ENCODE results near the gene PSMB7.

Gene PSMB7

GRCh38 chr9:124351672-124352468 lies 63.4 kb downstream of the PSMB7 start:
- H2AFZ ChIP-seq (ENCODE audit: insufficient read depth, low read length, poor library complexity), result no peak overlapping the region
- no peak overlapping the region for H4K8ac ChIP-seq (ENCODE audit: low read depth, low read length)
- no peak overlapping the region for H2BK5ac ChIP-seq (ENCODE audit: low read depth, low read length, poor library complexity)
- no peak overlapping the region for H4K91ac ChIP-seq (ENCODE audit: low read depth, low read length)
- no peak overlapping the region for H3K23ac ChIP-seq (ENCODE audit: low read length)
- DNase-seq, result peak; percentile 26 to 32
- no peak overlapping the region for H3K18ac ChIP-seq (ENCODE audit: low read length)
- no peak overlapping the region for H2AK5ac ChIP-seq (ENCODE audit: low read length)
- H3K9ac ChIP-seq (ENCODE audit: low read length), result no peak overlapping the region
- H3K4ac ChIP-seq (ENCODE audit: low read depth, low read length), result no peak overlapping the region
- no peak overlapping the region for H2BK120ac ChIP-seq (ENCODE audit: insufficient read depth, low read length, poor library complexity)
- no peak overlapping the region for H3K14ac ChIP-seq (ENCODE audit: low read length)
- no peaks in the 10 kb centered on the region for H3K27me3 ChIP-seq (ENCODE audit: insufficient read depth, low read length)
- no peak overlapping the region for H3K4me2 ChIP-seq (ENCODE audit: low read length)
- H3K79me1 ChIP-seq (ENCODE audit: low read length), result no peaks in the 10 kb centered on the region
- peaks cover 82 to 92% of the 10 kb centered on the region in 2 experiments for H3K36me3 ChIP-seq (ENCODE audit: control insufficient read depth in 1 of 2, insufficient read depth in 2 of 2, low read length in 2 of 2)
- no peaks in the 10 kb centered on the region for H3K79me2 ChIP-seq (ENCODE audit: control insufficient read depth, insufficient read depth, low read length, poor library complexity)
- WGBS (ENCODE audit: extremely low coverage, insufficient coverage, insufficient read length), result no CpG with 5 or more reads among the region's 15 CpGs
- H2BK12ac ChIP-seq (ENCODE audit: low read length), result no peak overlapping the region
- H3K4me1 ChIP-seq (ENCODE audit: control insufficient read depth in 1 of 2, insufficient read depth in 2 of 2, low read length in 2 of 2), result no peaks in the 10 kb centered on the region
- no peak overlapping the region for H3K4me3 ChIP-seq (ENCODE audit: low read depth, low read length)
- H4K12ac ChIP-seq (ENCODE audit: low read depth, low read length), result no peak overlapping the region
- H3K27ac ChIP-seq (ENCODE audit: low read depth, low read length), result no peak overlapping the region
- H3K9me3 ChIP-seq (ENCODE audit: insufficient read depth, low read depth, low read length), result no peaks in the 10 kb centered on the region

GRCh38 chr9:124350494-124351263 lies 64.6 kb downstream of the PSMB7 start:
- no peak overlapping the region for H3K4me3 ChIP-seq (ENCODE audit: low read depth, low read length)
- peaks cover 83 to 92% of the 10 kb centered on the region in 2 experiments for H3K36me3 ChIP-seq (ENCODE audit: control insufficient read depth in 1 of 2, insufficient read depth in 2 of 2, low read length in 2 of 2)
- no peaks in the 10 kb centered on the region for H3K79me2 ChIP-seq (ENCODE audit: control insufficient read depth, insufficient read depth, low read length, poor library complexity)
- H3K4me1 ChIP-seq (ENCODE audit: control insufficient read depth in 1 of 2, insufficient read depth in 2 of 2, low read length in 2 of 2), result no peaks in the 10 kb centered on the region
- H3K9ac ChIP-seq (ENCODE audit: low read length), result no peak overlapping the region
- H3K27me3 ChIP-seq (ENCODE audit: insufficient read depth, low read length), result no peaks in the 10 kb centered on the region
- no CpG with 5 or more reads among the region's 16 CpGs for WGBS (ENCODE audit: extremely low coverage, insufficient coverage, insufficient read length)
- no peak for DNase-seq
- H2AK5ac ChIP-seq (ENCODE audit: low read length), result no peak overlapping the region
- no peak overlapping the region for H2BK5ac ChIP-seq (ENCODE audit: low read depth, low read length, poor library complexity)
- H3K18ac ChIP-seq (ENCODE audit: low read length), result no peak overlapping the region
- H4K8ac ChIP-seq (ENCODE audit: low read depth, low read length), result no peak overlapping the region
- no peaks in the 10 kb centered on the region for H3K9me3 ChIP-seq (ENCODE audit: insufficient read depth, low read depth, low read length)
- H3K4me2 ChIP-seq (ENCODE audit: low read length), result no peak overlapping the region
- no peak overlapping the region for H4K12ac ChIP-seq (ENCODE audit: low read depth, low read length)
- H3K4ac ChIP-seq (ENCODE audit: low read depth, low read length), result no peak overlapping the region
- no peak overlapping the region for H3K14ac ChIP-seq (ENCODE audit: low read length)
- H4K91ac ChIP-seq (ENCODE audit: low read depth, low read length), result no peak overlapping the region
- H2BK120ac ChIP-seq (ENCODE audit: insufficient read depth, low read length, poor library complexity), result no peak overlapping the region
- H3K27ac ChIP-seq (ENCODE audit: low read depth, low read length), result no peak overlapping the region
- H3K23ac ChIP-seq (ENCODE audit: low read length), result no peak overlapping the region
- H2BK12ac ChIP-seq (ENCODE audit: low read length), result no peak overlapping the region
- H3K79me1 ChIP-seq (ENCODE audit: low read length), result no peaks in the 10 kb centered on the region
- no peak overlapping the region for H2AFZ ChIP-seq (ENCODE audit: insufficient read depth, low read length, poor library complexity)

- Histone ChIP-seq H3K27ac (ENCODE audit: low read depth, low read length) (no peak overlapping the region), H3K4me2 (ENCODE audit: low read length) (no peak overlapping the region), H2AFZ (ENCODE audit: insufficient read depth, low read length, poor library complexity) (no peak overlapping the region), H2BK120ac (ENCODE audit: insufficient read depth, low read length, poor library complexity) (no peak overlapping the region), H3K4ac (ENCODE audit: low read depth, low read length) (no peak overlapping the region), H2BK5ac (ENCODE audit: low read depth, low read length, poor library complexity) (no peak overlapping the region), H3K27me3 (ENCODE audit: insufficient read depth, low read length) (no peaks in the 10 kb centered on the region), H3K14ac (ENCODE audit: low read length) (no peak overlapping the region), H4K8ac (ENCODE audit: low read depth, low read length) (no peak overlapping the region), H3K36me3 (ENCODE audit: control insufficient read depth in 1 of 2, insufficient read depth in 2 of 2, low read length in 2 of 2) (peaks cover 82 to 92% of the 10 kb centered on the region in 2 experiments), H3K79me2 (ENCODE audit: control insufficient read depth, insufficient read depth, low read length, poor library complexity) (no peaks in the 10 kb centered on the region), H3K9me3 (ENCODE audit: insufficient read depth, low read depth, low read length) (no peaks in the 10 kb centered on the region), H3K79me1 (ENCODE audit: low read length) (no peaks in the 10 kb centered on the region), H3K9ac (ENCODE audit: low read length) (no peak overlapping the region), H2BK12ac (ENCODE audit: low read length) (no peak overlapping the region), H4K91ac (ENCODE audit: low read depth, low read length) (no peak overlapping the region), H2AK5ac (ENCODE audit: low read length) (no peak overlapping the region), H3K4me3 (ENCODE audit: low read depth, low read length) (no peak overlapping the region), H3K23ac (ENCODE audit: low read length) (no peak overlapping the region), H3K18ac (ENCODE audit: low read length) (no peak overlapping the region), H3K4me1 (ENCODE audit: control insufficient read depth in 1 of 2, insufficient read depth in 2 of 2, low read length in 2 of 2) (no peaks in the 10 kb centered on the region), H4K12ac (ENCODE audit: low read depth, low read length) (no peak overlapping the region)
- no peak for DNase-seq
- WGBS (ENCODE audit: extremely low coverage, insufficient coverage, insufficient read length), result no CpG with 5 or more reads among the region's 25 CpGs
These were observed 65.4 kb downstream of the PSMB7 start for GRCh38 chr9:124349675-124350493.

GRCh38 chr9:124349267-124349666 lies 66.0 kb downstream of the PSMB7 start:
- Histone ChIP-seq H3K23ac (ENCODE audit: low read length) (no peak overlapping the region), H3K9ac (ENCODE audit: low read length) (no peak overlapping the region), H3K36me3 (ENCODE audit: control insufficient read depth in 1 of 2, insufficient read depth in 2 of 2, low read length in 2 of 2) (peaks cover 82 to 91% of the 10 kb centered on the region in 2 experiments), H3K27ac (ENCODE audit: low read depth, low read length) (no peak overlapping the region), H3K4me1 (ENCODE audit: control insufficient read depth in 1 of 2, insufficient read depth in 2 of 2, low read length in 2 of 2) (no peaks in the 10 kb centered on the region), H3K79me2 (ENCODE audit: control insufficient read depth, insufficient read depth, low read length, poor library complexity) (no peaks in the 10 kb centered on the region), H3K9me3 (ENCODE audit: insufficient read depth, low read depth, low read length) (no peaks in the 10 kb centered on the region), H3K27me3 (ENCODE audit: insufficient read depth, low read length) (no peaks in the 10 kb centered on the region), H2BK120ac (ENCODE audit: insufficient read depth, low read length, poor library complexity) (no peak overlapping the region), H3K4me2 (ENCODE audit: low read length) (no peak overlapping the region), H3K4ac (ENCODE audit: low read depth, low read length) (no peak overlapping the region), H2BK12ac (ENCODE audit: low read length) (no peak overlapping the region), H3K4me3 (ENCODE audit: low read depth, low read length) (no peak overlapping the region), H2AFZ (ENCODE audit: insufficient read depth, low read length, poor library complexity) (no peak overlapping the region), H4K12ac (ENCODE audit: low read depth, low read length) (no peak overlapping the region), H4K91ac (ENCODE audit: low read depth, low read length) (no peak overlapping the region), H3K18ac (ENCODE audit: low read length) (no peak overlapping the region), H4K8ac (ENCODE audit: low read depth, low read length) (no peak overlapping the region), H2AK5ac (ENCODE audit: low read length) (no peak overlapping the region), H3K79me1 (ENCODE audit: low read length) (no peaks in the 10 kb centered on the region), H2BK5ac (ENCODE audit: low read depth, low read length, poor library complexity) (no peak overlapping the region), H3K14ac (ENCODE audit: low read length) (no peak overlapping the region)
- WGBS (ENCODE audit: extremely low coverage, insufficient coverage, insufficient read length), result no CpG with 5 or more reads among the region's 8 CpGs
- no peak for DNase-seq
